Breast epithelium (tissue), 3 donors: ENCODE data around the gene ACER3.

Experiments used
- CTCF ChIP-seq, 3 donors: fragments of 450-650 bp; IDR thresholded peaks; one replicate each; pipeline ENCODE4 v1.5.1; 2016 to 2017; ENCODE audit warnings: antibody characterized with exemption in 3 of 3, mild to moderate bottlenecking in 3 of 3, moderate library complexity in 3 of 3
- POLR2A ChIP-seq: fragments of 450-650 bp; IDR thresholded peaks from one replicate; pipeline ENCODE4 v1.6.1; 2016; ENCODE audit warnings: antibody characterized with exemption, mild to moderate bottlenecking, moderate library complexity

GRCh38 chr11:77055913-77056312 is 195.2 kb downstream of the ACER3 start:
- TF ChIP-seq CTCF (IDR thresholded peaks at IDR 0.05) (no peak), POLR2A (no peak)
